Fibroblast of lung (primary cell): ENCODE results near the gene CD1B.

ENCODE experiments used
- CTCF ChIP-seq, 2 donors: IDR thresholded peaks in 1 of 2; conservative IDR thresholded peaks in 1 of 2; 1 replicate in 1 of 2; 2 replicates in 1 of 2; pipeline ENCODE4 v1.5.1; 2011 to 2012; ENCODE audit warnings: low read length in 2 of 2, control low read depth in 1 of 2, inconsistent platforms in 1 of 2, low read depth in 1 of 2, mild to moderate bottlenecking in 1 of 2
- EZH2 ChIP-seq: IDR thresholded peaks from 2 replicates; pipeline ENCODE4 v1.5.1; 2012; ENCODE audit warnings: low read length, control low read depth, mild to moderate bottlenecking; ENCODE audit errors: missing control alignments

- TF ChIP-seq CTCF (conservative IDR thresholded peaks at IDR 0.05 in 1 of 2, IDR thresholded peaks at IDR 0.05 in 1 of 2; ENCODE audit: low read depth in 1 of 2, low read length in 2 of 2) (no peak), EZH2 (no peak)
Observed at GRCh38 chr1:158354255-158354654, 22.9 kb upstream of the CD1B start.
